HCT116 (cell line): ENCODE data around the gene PRPF39. TPM values are rescaled to one million over a fixed set of nuclear protein-coding genes. Genes with fewer than 3 reads are reported as not detected.

Source experiments
- ATAC-seq: fragments of 200-7000 bp; cut with Tn5 transposase; 2 replicates; pipeline ENCODE4 v1.9.1; 2020; ENCODE audit warnings: mild to moderate bottlenecking, moderate library complexity
- BruUV-seq: library from RNA; stranded (reverse); fragments of 400-500 nt; replicated peaks from 2 replicates; lab custom pipeline; 2021; lab: Mats Ljungman, UMichigan
- CTCF ChIA-PET: fragments of 300-600 bp; sonication (Branson Sonifier 250); formaldehyde crosslinking; loops from one replicate; lab custom pipeline; 2021; ENCODE audit warnings: antibody characterized with exemption; lab: Charles Lee
- POLR2A ChIA-PET: fragments of 300-600, 350-600 bp; sonication (Branson Sonifier 250); formaldehyde crosslinking; loops from one replicate; lab custom pipeline; 2021; ENCODE audit warnings: antibody characterized with exemption; lab: Charles Lee
- RAD21 ChIA-PET, 2 experiments: fragments of 300-600 bp; sonication (Branson Sonifier 250); formaldehyde crosslinking; loops; one replicate each; lab custom pipeline; 2023; ENCODE audit warnings: low total read pairs in 2 of 2; ENCODE audit not compliant: uncharacterized antibody in 2 of 2, unreplicated experiment in 2 of 2, low non-redundant PET in 1 of 2; lab: Charles Lee
- DNase-seq: peaks from one replicate; pipeline ENCODE4 v3.0.0-alpha.2; 2010; ENCODE audit warnings: low read depth, low spot score
- H2AFZ ChIP-seq: fragments of 200-600 bp; shearing (Covaris generic), sonication (generic); 2 replicates; pipeline ENCODE4 v1.6.1; 2017; ENCODE audit warnings: low read depth, mixed run types, mixed read lengths, antibody characterized with exemption, low read length; ENCODE audit not compliant: poor library complexity, severe bottlenecking
- H3K27ac ChIP-seq: 2 replicates; pipeline ENCODE4 v1.5.1; 2012; ENCODE audit warnings: low read depth, low read length
- H3K27me3 ChIP-seq: fragments of 200-600 bp; sonication (generic); 2 replicates; pipeline ENCODE4 v1.6.1; 2016; ENCODE audit warnings: mixed run types, low read length, mixed read lengths; ENCODE audit not compliant: insufficient read depth
- H3K36me3 ChIP-seq, 2 experiments: fragments of 200-500 bp in 1 of 2; fragments of 200-600 bp in 1 of 2; sonication (Bioruptor generic) in 1 of 2; sonication (generic) in 1 of 2; 2 replicates each; pipeline versions ENCODE4 v1.5.1 to v1.6.1; 2014 to 2016; ENCODE audit warnings: low read length in 2 of 2, inconsistent platforms in 1 of 2, mixed read lengths in 1 of 2, mixed run types in 1 of 2; ENCODE audit not compliant: insufficient read depth in 2 of 2, control insufficient read depth in 1 of 2
- H3K4me1 ChIP-seq, 2 experiments: fragments of 200-600 bp in 1 of 2; sonication (generic) in 1 of 2; 2 replicates each; pipeline versions ENCODE4 v1.5.1 to v1.6.1; 2012 to 2017; ENCODE audit warnings: low read length in 2 of 2, inconsistent platforms in 1 of 2, mild to moderate bottlenecking in 1 of 2, mixed read lengths in 1 of 2, mixed run types in 1 of 2, moderate library complexity in 1 of 2; ENCODE audit not compliant: insufficient read depth in 2 of 2, control insufficient read depth in 1 of 2
- H3K4me2 ChIP-seq: fragments of 200-600 bp; sonication (generic); 2 replicates; pipeline ENCODE4 v1.6.1; 2017; ENCODE audit warnings: mixed run types, low read length, mixed read lengths
- H3K4me3 ChIP-seq, 2 experiments: fragments of 200-600 bp in 1 of 2; sonication (generic) in 1 of 2; replicated peaks in 1 of 2; 2 replicates each; pipeline ENCODE4 v1.5.1; 2011 to 2016; ENCODE audit warnings: low read length in 2 of 2, control low read depth in 1 of 2, low read depth in 1 of 2, mild to moderate bottlenecking in 1 of 2, mixed read lengths in 1 of 2, mixed run types in 1 of 2
- H3K79me2 ChIP-seq: fragments of 200-600 bp; sonication (generic); 2 replicates; pipeline ENCODE4 v1.6.1; 2017; ENCODE audit warnings: mild to moderate bottlenecking, mixed run types, low read length, moderate library complexity, mixed read lengths; ENCODE audit not compliant: insufficient read depth
- H3K9ac ChIP-seq: fragments of 200-600 bp; sonication (generic); 2 replicates; pipeline ENCODE4 v1.6.1; 2016; ENCODE audit warnings: low read length, mixed read lengths
- H3K9me2 ChIP-seq: fragments of 200-600 bp; sonication (generic), shearing (Covaris generic); 2 replicates; pipeline ENCODE4 v1.6.1; 2017; ENCODE audit warnings: mixed run types, mild to moderate bottlenecking, moderate library complexity; ENCODE audit not compliant: insufficient read depth
- H3K9me3 ChIP-seq, 2 experiments: fragments of 200-500 bp in 1 of 2; fragments of 200-600 bp in 1 of 2; sonication (Bioruptor generic) in 1 of 2; sonication (generic) in 1 of 2; 2 replicates each; pipeline ENCODE4 v1.6.1; 2014 to 2017; ENCODE audit warnings: low read length in 2 of 2, mixed read lengths in 2 of 2, inconsistent platforms in 1 of 2, low read depth in 1 of 2, mild to moderate bottlenecking in 1 of 2, mixed run types in 1 of 2, moderate library complexity in 1 of 2; ENCODE audit not compliant: control insufficient read depth in 1 of 2, insufficient read depth in 1 of 2
- H4K20me1 ChIP-seq: fragments of 200-600 bp; sonication (generic), shearing (Covaris generic); 2 replicates; pipeline ENCODE4 v1.6.1; 2017; ENCODE audit warnings: mixed run types, mild to moderate bottlenecking, moderate library complexity; ENCODE audit not compliant: insufficient read depth
- CBX3 ChIP-seq: IDR thresholded peaks from 2 replicates; pipeline ENCODE4 v1.6.1; 2012; ENCODE audit warnings: low read depth
- CEBPB ChIP-seq: IDR thresholded peaks from 2 replicates; pipeline ENCODE4 v1.6.1; 2012; ENCODE audit warnings: low read depth
- ELF1 ChIP-seq: IDR thresholded peaks from 2 replicates; pipeline ENCODE4 v1.6.1; 2012; ENCODE audit warnings: low read depth, borderline replicate concordance
- EZH2 ChIP-seq: fragments of 200-600 bp; sonication (generic); IDR thresholded peaks from 2 replicates; pipeline ENCODE4 v1.6.1; 2017; ENCODE audit warnings: antibody characterized with exemption, mixed run types
- EZH2phosphoT487 ChIP-seq: fragments of 200-600 bp; IDR thresholded peaks from 2 replicates; pipeline ENCODE4 v1.6.1; 2018; ENCODE audit warnings: antibody characterized with exemption, borderline replicate concordance
- FOSL1 ChIP-seq: IDR thresholded peaks from 2 replicates; pipeline ENCODE4 v1.6.1; 2012; ENCODE audit warnings: low read depth
- JUND ChIP-seq: IDR thresholded peaks from 2 replicates; pipeline ENCODE4 v1.6.1; 2012
- POLR2A ChIP-seq: IDR thresholded peaks from 2 replicates; pipeline ENCODE4 v1.7.0; 2011; ENCODE audit warnings: borderline replicate concordance; ENCODE audit not compliant: insufficient read depth, insufficient read length; ENCODE audit errors: extremely low read depth
- POLR2AphosphoS5 ChIP-seq: IDR thresholded peaks from 2 replicates; pipeline ENCODE4 v1.6.1; 2011; ENCODE audit warnings: mild to moderate bottlenecking, low read depth, low read length, moderate library complexity
- SIN3A ChIP-seq: IDR thresholded peaks from 2 replicates; pipeline ENCODE4 v1.6.1; 2012; ENCODE audit warnings: low read depth
- SP1 ChIP-seq: IDR thresholded peaks from 2 replicates; pipeline ENCODE4 v1.6.1; 2012; ENCODE audit warnings: low read depth
- SRF ChIP-seq: IDR thresholded peaks from 2 replicates; pipeline ENCODE4 v1.6.1; 2012; ENCODE audit warnings: low read depth
- TCF7L2 ChIP-seq: IDR thresholded peaks from 2 replicates; pipeline ENCODE4 v1.7.0; 2011; ENCODE audit warnings: borderline replicate concordance, inconsistent platforms; ENCODE audit not compliant: insufficient read depth, insufficient read length; ENCODE audit errors: extremely low read depth
- YY1 ChIP-seq: IDR thresholded peaks from 2 replicates; pipeline ENCODE4 v1.6.1; 2011; ENCODE audit warnings: low read length, low read depth, moderate library complexity, mild to moderate bottlenecking; ENCODE audit not compliant: insufficient replicate concordance; ENCODE audit errors: extremely low read depth
- ZFX ChIP-seq: fragments of 450-650 bp; IDR thresholded peaks from 2 replicates; pipeline ENCODE4 v1.6.1; 2017
- intact Hi-C: fragments of 100-400 bp; cut with micrococcal nuclease; formaldehyde crosslinking; loops from 2 replicates; pipeline ENCODE4 v1.10.0; 2022
- total RNA-seq: library from RNA; stranded (reverse); gene quantifications from one replicate; pipeline ENCODE4 v1.2.1, GENCODE V29; 2021; ENCODE audit not compliant: unreplicated experiment
- TF ChIP-seq, protein P1 (sequence below): IDR thresholded peaks from 2 replicates; pipeline ENCODE4 v1.6.1; 2012
- TF ChIP-seq, protein P2 (sequence below): IDR thresholded peaks from 2 replicates; pipeline ENCODE4 v1.6.1; 2011; ENCODE audit warnings: mild to moderate bottlenecking, low read length, moderate library complexity; ENCODE audit not compliant: insufficient replicate concordance; ENCODE audit errors: extremely low read depth
- TF ChIP-seq, protein P3 (sequence below), 3 experiments: fragments of 200-600 bp in 1 of 3; sonication (generic) in 1 of 3; IDR thresholded peaks in 2 of 3; conservative IDR thresholded peaks in 1 of 3; 2 replicates each; pipeline ENCODE4 v1.5.1; 2012 to 2017; ENCODE audit warnings: low read depth in 2 of 3, low read length in 2 of 3, antibody characterized with exemption in 1 of 3, borderline replicate concordance in 1 of 3, control low read depth in 1 of 3, mild to moderate bottlenecking in 1 of 3, mixed read lengths in 1 of 3, mixed run types in 1 of 3, moderate library complexity in 1 of 3; ENCODE audit not compliant: insufficient read depth in 1 of 3

Gene PRPF39
- total RNA-seq, 1 experiment from 2014 or later: 44.7 TPM

DNA sequence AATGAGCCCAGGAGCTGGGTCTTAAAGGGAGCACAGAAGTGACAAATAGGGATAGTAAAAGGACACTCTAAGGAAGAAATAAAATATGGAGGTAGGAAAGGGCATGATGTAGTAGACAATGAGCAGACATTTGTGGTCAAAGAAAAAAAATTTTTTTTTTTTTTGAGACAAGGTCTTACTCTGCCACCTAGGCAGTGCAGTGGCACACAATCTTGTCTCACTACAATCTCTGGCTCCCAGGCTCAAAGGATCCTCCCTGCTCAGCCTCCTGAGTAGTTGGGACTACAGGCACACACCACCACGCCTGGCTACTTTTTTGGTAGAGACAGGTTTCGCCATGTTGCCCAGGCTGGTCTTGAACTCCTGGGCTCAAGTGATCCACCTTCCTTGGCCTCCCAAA lies 41.8 kb downstream of the PRPF39 start:
- ATAC-seq (no peak), DNase-seq (no peak)
- no TSS peak for BruUV-seq
- H2AFZ ChIP-seq: no peak overlapping the region
- H3K4me2 ChIP-seq: no peak overlapping the region
- ChIA-PET RAD21 (no interaction called here), CTCF (no interaction called here), POLR2A (no interaction called here)
- H4K20me1 ChIP-seq: no peaks in the 10 kb centered on the region
- no peak overlapping the region for H3K27ac ChIP-seq
- peaks cover 8 to 14% of the 10 kb centered on the region in 2 experiments; a peak in 3 of 4 replicates for H3K36me3 ChIP-seq
- H3K9me2 ChIP-seq: no peaks in the 10 kb centered on the region
- H3K9me3 ChIP-seq: no peaks in the 10 kb centered on the region
- TF ChIP-seq, protein P1, sequence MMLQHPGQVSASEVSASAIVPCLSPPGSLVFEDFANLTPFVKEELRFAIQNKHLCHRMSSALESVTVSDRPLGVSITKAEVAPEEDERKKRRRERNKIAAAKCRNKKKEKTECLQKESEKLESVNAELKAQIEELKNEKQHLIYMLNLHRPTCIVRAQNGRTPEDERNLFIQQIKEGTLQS: no peak
- no peak overlapping the region for H3K4me3 ChIP-seq
- peaks cover 14% of the 10 kb centered on the region for H3K79me2 ChIP-seq
- no peak overlapping the region for H3K9ac ChIP-seq
- no peaks in the 10 kb centered on the region for H3K4me1 ChIP-seq
- H3K27me3 ChIP-seq: no peaks in the 10 kb centered on the region
- intact Hi-C loops: no loop called here

DNA sequence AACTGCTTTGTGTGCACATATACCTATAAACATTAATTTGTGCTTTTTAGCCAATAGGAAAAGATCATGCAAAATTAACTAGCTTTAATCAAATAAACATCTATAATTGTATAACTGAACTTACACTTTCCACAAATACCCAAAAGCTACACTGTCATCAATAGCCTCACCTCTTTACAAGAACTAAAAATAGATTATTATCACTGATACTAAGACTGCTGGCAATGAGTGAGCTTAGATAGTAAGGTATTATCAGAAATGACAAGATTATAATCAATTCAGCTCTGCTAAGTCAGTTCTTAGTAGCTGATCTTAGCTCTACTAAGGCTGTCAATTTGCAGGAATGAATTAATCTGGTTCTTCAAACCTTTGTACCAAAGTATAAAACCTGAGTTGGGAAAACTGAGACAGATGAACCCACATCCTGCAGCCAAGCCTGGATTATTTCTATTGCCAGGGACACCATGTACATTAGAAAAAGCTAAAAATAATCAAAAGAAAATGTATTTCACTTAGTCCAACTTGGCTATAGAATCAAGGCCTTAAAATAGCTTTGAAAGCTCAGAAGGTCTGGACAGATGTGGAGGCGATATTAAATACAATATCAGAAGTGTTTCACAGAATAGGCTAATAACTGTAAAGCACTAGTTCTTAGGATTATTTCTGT lies 45.2 kb downstream of the PRPF39 start:
- H3K9me2 ChIP-seq: no peaks in the 10 kb centered on the region
- H3K79me2 ChIP-seq: peaks cover 47% of the 10 kb centered on the region
- POLR2A ChIA-PET: no interaction called here
- RAD21 ChIA-PET: no interaction called here
- BruUV-seq: no TSS peak
- CTCF ChIA-PET: interaction anchor here (1.6 kb wide), 1 partner anchor 215 kb away, joined by 3 read pairs; no protein-coding TSS in a partner anchor
- H3K4me1 ChIP-seq: 0 out of 4 replicates have a peak, but pooled peaks cover 0 to 9% of the 10 kb centered on the region in 2 experiments
- H3K4me3 ChIP-seq: no peak overlapping the region
- no peak overlapping the region for H2AFZ ChIP-seq
- ATAC-seq (no peak), DNase-seq (no peak)
- no peaks in the 10 kb centered on the region for H3K27me3 ChIP-seq
- H4K20me1 ChIP-seq: no peaks in the 10 kb centered on the region
- no peaks in the 10 kb centered on the region for H3K9me3 ChIP-seq
- peaks cover 0 to 11% of the 10 kb centered on the region in 2 experiments; a peak in 2 of 4 replicates for H3K36me3 ChIP-seq
- H3K4me2 ChIP-seq: no peak overlapping the region
- no peak overlapping the region for H3K9ac ChIP-seq
- no peak overlapping the region for H3K27ac ChIP-seq
- intact Hi-C loops: no loop called here
- no peak for TF ChIP-seq SIN3A
- no peak for TF ChIP-seq ELF1
- TF ChIP-seq SRF: no peak
- TF ChIP-seq POLR2AphosphoS5: no peak
- no peak for TF ChIP-seq YY1
- TF ChIP-seq EZH2: no peak
- TF ChIP-seq, protein P2, sequence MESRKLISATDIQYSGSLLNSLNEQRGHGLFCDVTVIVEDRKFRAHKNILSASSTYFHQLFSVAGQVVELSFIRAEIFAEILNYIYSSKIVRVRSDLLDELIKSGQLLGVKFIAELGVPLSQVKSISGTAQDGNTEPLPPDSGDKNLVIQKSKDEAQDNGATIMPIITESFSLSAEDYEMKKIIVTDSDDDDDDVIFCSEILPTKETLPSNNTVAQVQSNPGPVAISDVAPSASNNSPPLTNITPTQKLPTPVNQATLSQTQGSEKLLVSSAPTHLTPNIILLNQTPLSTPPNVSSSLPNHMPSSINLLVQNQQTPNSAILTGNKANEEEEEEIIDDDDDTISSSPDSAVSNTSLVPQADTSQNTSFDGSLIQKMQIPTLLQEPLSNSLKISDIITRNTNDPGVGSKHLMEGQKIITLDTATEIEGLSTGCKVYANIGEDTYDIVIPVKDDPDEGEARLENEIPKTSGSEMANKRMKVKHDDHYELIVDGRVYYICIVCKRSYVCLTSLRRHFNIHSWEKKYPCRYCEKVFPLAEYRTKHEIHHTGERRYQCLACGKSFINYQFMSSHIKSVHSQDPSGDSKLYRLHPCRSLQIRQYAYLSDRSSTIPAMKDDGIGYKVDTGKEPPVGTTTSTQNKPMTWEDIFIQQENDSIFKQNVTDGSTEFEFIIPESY: no peak
- no peak for TF ChIP-seq SP1
- TF ChIP-seq CBX3: no peak
- TF ChIP-seq CEBPB: no peak
- TF ChIP-seq EZH2phosphoT487: no peak
- no peak for TF ChIP-seq JUND
- TF ChIP-seq FOSL1: no peak
- no peak for TF ChIP-seq ZFX
- TF ChIP-seq TCF7L2: no peak
- TF ChIP-seq POLR2A: no peak
- TF ChIP-seq, protein P3, sequence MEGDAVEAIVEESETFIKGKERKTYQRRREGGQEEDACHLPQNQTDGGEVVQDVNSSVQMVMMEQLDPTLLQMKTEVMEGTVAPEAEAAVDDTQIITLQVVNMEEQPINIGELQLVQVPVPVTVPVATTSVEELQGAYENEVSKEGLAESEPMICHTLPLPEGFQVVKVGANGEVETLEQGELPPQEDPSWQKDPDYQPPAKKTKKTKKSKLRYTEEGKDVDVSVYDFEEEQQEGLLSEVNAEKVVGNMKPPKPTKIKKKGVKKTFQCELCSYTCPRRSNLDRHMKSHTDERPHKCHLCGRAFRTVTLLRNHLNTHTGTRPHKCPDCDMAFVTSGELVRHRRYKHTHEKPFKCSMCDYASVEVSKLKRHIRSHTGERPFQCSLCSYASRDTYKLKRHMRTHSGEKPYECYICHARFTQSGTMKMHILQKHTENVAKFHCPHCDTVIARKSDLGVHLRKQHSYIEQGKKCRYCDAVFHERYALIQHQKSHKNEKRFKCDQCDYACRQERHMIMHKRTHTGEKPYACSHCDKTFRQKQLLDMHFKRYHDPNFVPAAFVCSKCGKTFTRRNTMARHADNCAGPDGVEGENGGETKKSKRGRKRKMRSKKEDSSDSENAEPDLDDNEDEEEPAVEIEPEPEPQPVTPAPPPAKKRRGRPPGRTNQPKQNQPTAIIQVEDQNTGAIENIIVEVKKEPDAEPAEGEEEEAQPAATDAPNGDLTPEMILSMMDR (IDR thresholded peaks at IDR 0.05 in 2 of 3, conservative IDR thresholded peaks at IDR 0.05 in 1 of 3; ENCODE audit: borderline replicate concordance in 1 of 3, insufficient read depth in 1 of 3, low read depth in 2 of 3, low read length in 2 of 3): no peak
